Astrocyte of the cerebellum (primary cell): Measurements from ENCODE around the gene FGD5.

Experiments used
- DNase-seq: peaks from one replicate; pipeline ENCODE4 v3.0.0-alpha.2; 2011; ENCODE audit warnings: low read depth
- H3K4me3 ChIP-seq: 2 replicates; pipeline ENCODE4 v1.5.1; 2011; ENCODE audit warnings: mild to moderate bottlenecking, low read depth, low read length, moderate library complexity
- CTCF ChIP-seq: IDR thresholded peaks from 2 replicates; pipeline ENCODE4 v1.5.1; 2012; ENCODE audit warnings: low read length, low read depth, moderate library complexity, mild to moderate bottlenecking; ENCODE audit errors: missing control alignments
- in situ Hi-C: cut with HindIII; loops from 2 replicates; pipeline ENCODE4 v1.10.0; 2017; ENCODE audit warnings: low sequenced_read_pairs

The FGD5 gene

GRCh38 chr3:14921034-14921616 lies 102.4 kb downstream of the FGD5 start:
- no peak overlapping the region for H3K4me3 ChIP-seq
- TF ChIP-seq CTCF = peak; percentile 97
- in situ Hi-C loops = no loop called here
- DNase-seq = peak; percentile 78

- H3K4me3 ChIP-seq = no peak overlapping the region
- TF ChIP-seq CTCF = no peak
- no peak for DNase-seq
- in situ Hi-C loops = no loop called here
Observed at GRCh38 chr3:14921811-14922705, 103.3 kb downstream of the FGD5 start.

- TF ChIP-seq CTCF = no peak
- DNase-seq = no peak
- in situ Hi-C loops = no loop called here
- no peak overlapping the region for H3K4me3 ChIP-seq
Observed at GRCh38 chr3:14922863-14923262, 104.1 kb downstream of the FGD5 start.

GRCh38 chr3:14923476-14923875 lies 104.7 kb downstream of the FGD5 start:
- no peak for DNase-seq
- no peak for TF ChIP-seq CTCF
- H3K4me3 ChIP-seq = no peak overlapping the region
- in situ Hi-C loops = no loop called here

GRCh38 chr3:14925729-14926591 lies 107.2 kb downstream of the FGD5 start:
- peak; percentile 79 for TF ChIP-seq CTCF
- in situ Hi-C loops = loop anchor here (25.0 kb wide), 1 partner anchor 286 kb away; the partner anchor contains the start of gene CAPN7
- no peak overlapping the region for H3K4me3 ChIP-seq
- DNase-seq = peak; percentile 63

- in situ Hi-C loops = loop anchor here (25.0 kb wide), 1 partner anchor 286 kb away; the partner anchor contains the start of gene CAPN7
- no peak overlapping the region for H3K4me3 ChIP-seq
- TF ChIP-seq CTCF = no peak
- DNase-seq = no peak
Observed at GRCh38 chr3:14926592-14926991, 107.8 kb downstream of the FGD5 start.
